Coronary artery (tissue), 2 donors: Measurements from ENCODE around the gene ERCC6.

Experiments used
- DNase-seq: peaks from one replicate; pipeline ENCODE4 v3.0.0-alpha.2; 2017; ENCODE audit warnings: low spot score
- H3K27ac ChIP-seq, 2 donors: fragments of 200-600 bp; sonication (generic); one replicate each; pipeline ENCODE4 v1.5.1; 2016 to 2019
- H3K4me3 ChIP-seq: fragments of 200-600 bp; sonication (generic); 2 replicates; pipeline ENCODE4 v1.5.1; 2016; ENCODE audit warnings: mild to moderate bottlenecking, moderate library complexity
- TF ChIP-seq, protein P1 (sequence below): fragments of 200-600 bp; sonication (generic); IDR thresholded peaks from one replicate; pipeline ENCODE4 v1.5.1; 2019; ENCODE audit warnings: antibody characterized with exemption

Gene ERCC6

DNA sequence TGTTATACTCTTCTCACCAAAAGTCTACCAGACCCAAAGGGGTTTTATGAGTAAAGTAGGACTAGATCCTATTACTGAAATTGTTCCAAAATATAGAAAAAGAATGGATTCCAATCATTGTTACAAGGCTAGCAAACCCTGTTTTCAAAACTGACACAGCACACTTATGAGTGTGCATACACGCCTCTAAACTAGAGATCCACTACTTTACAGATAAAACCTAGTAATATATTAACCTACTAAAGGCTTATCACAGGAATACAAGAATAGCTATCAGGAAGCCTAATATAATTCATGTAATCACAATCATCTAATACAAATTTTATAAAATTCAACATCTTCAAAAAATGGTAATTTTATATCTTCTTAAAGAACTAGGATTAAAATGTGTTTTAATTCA is 52.2 kb downstream of the ERCC6 start:
- TF ChIP-seq, protein P1, sequence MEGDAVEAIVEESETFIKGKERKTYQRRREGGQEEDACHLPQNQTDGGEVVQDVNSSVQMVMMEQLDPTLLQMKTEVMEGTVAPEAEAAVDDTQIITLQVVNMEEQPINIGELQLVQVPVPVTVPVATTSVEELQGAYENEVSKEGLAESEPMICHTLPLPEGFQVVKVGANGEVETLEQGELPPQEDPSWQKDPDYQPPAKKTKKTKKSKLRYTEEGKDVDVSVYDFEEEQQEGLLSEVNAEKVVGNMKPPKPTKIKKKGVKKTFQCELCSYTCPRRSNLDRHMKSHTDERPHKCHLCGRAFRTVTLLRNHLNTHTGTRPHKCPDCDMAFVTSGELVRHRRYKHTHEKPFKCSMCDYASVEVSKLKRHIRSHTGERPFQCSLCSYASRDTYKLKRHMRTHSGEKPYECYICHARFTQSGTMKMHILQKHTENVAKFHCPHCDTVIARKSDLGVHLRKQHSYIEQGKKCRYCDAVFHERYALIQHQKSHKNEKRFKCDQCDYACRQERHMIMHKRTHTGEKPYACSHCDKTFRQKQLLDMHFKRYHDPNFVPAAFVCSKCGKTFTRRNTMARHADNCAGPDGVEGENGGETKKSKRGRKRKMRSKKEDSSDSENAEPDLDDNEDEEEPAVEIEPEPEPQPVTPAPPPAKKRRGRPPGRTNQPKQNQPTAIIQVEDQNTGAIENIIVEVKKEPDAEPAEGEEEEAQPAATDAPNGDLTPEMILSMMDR, result no peak
- Histone ChIP-seq H3K4me3 (no peak overlapping the region), H3K27ac (no peak overlapping the region)
- no peak for DNase-seq

DNA sequence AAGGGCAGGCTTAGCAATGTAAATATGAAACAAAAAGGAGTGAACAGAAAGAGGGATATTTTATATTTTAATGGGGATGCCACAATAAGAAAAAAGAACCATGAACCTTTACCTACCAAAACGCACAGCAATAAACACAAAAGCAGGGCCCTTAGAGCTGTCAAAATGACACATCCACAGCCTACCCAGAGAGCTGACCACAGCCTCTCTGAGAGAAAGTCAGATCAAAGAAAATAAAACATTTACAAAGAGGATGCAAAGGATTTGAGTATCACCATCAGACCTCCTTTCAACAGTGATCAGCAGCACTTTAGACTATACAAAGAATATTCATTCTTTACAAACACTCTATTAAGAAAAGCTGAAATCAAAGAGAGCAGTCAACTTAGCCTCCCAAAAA is 52.9 kb downstream of the ERCC6 start:
- Histone ChIP-seq H3K27ac (no peak overlapping the region), H3K4me3 (no peak overlapping the region)
- TF ChIP-seq, protein P1, result no peak
- no peak for DNase-seq

DNA sequence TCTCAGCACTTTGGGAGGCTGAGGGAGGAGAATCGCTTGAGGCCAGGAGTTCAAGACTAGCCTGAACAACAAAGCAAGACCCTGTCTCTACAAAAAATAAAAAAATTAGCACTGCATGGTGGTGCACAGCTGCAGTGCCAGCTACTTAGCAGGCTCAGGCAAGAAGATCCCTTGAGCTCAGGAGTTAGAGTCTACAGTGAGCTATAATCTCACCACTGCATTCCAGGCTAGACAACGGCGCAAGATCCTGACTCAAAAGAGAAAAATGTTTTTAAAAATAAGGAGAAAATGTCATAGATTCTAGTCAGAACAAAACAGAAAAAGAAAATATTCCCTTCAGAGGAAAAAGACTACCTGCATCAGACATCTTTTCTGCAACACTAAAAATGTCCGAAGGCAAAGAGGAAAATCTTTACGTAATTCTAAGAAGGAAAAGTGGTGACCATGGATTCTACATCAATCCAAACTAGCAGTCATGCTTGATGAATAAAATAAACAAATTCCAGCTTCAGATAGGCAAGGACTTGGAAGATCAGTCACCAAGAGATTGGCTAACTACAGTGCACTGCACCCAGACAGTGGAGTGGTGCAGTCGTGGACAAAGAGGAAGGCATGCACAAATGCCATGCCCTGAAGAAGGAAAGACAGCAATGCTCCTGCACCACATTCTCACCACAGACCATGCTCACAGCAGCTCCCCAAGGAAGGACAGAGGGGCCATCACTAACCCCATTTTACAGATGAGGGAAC is 54.3 kb downstream of the ERCC6 start:
- DNase-seq, result no peak
- TF ChIP-seq, protein P1, result no peak
- Histone ChIP-seq H3K27ac (no peak overlapping the region), H3K4me3 (no peak overlapping the region)

DNA sequence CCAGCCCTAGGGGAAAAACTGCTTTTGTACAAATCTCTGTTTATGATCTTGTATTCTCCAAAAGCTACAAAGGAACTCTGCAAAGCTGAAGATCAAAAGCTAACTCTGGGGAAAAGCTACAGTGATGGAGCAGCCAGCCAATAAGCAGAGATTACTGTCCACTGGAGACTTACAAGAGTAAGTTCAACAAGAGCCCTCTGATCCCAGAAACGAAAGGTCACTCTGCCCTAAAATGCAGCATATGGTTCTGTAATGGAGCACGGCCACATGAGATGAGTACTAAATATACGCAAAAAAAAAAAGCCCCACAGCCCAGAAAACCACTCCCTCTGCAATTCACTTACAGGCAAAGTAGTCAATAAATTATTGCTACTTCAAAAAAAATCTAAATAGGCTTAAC is 60.1 kb downstream of the ERCC6 start:
- DNase-seq, result no peak
- no peak overlapping the region for H3K27ac ChIP-seq
- no peak overlapping the region for H3K4me3 ChIP-seq
- TF ChIP-seq, protein P1, result no peak

DNA sequence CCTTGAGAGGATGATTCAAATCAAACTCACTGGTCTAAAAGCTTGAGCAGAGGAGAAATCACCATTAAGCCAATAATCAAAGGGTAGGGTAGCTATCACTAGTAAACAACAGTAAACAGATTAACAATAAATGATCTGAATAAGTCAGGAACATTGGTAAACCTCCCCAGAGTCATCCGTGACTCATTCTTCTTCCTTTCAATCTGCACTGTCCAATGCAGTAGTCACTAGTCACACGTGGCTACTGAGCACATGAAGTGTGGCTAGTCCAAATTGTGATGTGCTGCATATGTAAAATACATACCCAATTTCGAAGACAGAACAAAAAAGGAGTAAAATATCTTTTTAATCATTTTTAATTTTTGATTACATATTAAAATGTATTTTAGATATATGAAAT is 64.0 kb downstream of the ERCC6 start:
- no peak overlapping the region for H3K27ac ChIP-seq
- H3K4me3 ChIP-seq, result no peak overlapping the region
- TF ChIP-seq, protein P1, result no peak
- DNase-seq, result no peak

DNA sequence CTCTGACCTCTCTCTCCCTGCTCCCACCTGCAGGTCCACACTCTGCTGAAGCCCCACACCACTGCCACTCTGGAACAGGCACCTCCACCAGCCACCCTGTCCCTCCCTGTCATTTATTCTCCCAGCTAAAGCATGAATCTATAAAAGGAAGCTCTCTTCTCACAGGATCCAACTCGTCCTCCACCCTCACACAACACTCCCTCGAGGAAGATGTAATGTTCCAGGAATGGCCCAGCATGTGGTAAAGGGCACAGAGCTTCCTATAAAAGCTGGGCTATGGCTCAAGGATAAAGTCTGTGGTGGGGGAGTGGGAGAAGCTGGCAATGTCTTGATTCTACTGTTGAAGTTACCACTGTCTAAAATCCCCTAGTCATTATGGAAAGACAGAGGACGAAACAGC is 67.4 kb downstream of the ERCC6 start:
- TF ChIP-seq, protein P1, result no peak
- no peak overlapping the region for H3K4me3 ChIP-seq
- no peak for DNase-seq

DNA sequence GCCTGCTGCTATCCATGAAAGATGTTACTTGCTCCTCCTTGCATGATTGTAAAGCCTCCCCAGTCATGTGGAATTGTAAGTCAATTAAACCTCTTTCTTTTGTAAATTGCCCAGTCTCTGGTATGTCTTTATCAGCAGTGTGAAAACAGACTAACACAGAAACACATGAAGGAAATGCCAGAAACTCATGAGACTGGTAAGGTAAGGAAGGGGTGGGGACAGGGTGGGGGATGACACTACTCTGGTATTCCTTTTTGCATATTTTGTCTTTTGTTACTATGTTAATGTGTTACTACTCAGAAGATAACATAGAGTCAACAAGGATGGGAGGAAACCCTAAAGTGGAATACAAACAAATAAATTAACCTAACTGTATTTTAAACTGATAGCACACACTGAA is 73.2 kb downstream of the ERCC6 start:
- TF ChIP-seq, protein P1, result no peak
- Histone ChIP-seq H3K27ac (no peak overlapping the region), H3K4me3 (no peak overlapping the region)
- no peak for DNase-seq

More for the DNA sequence above, 67.4 kb downstream of the ERCC6 start:
- no peak overlapping the region for H3K27ac ChIP-seq
